HEK293 (cell line): ENCODE data around the gene UBE2G2.

Experiments used
- CTCF ChIA-PET: fragments of 350-600 bp; formaldehyde crosslinking; extraction: SDS; loops from one replicate; lab custom pipeline; 2021; ENCODE audit warnings: antibody characterized with exemption; lab: Yijun Ruan, JAX
- POLR2A ChIA-PET: fragments of 300-600 bp; formaldehyde crosslinking; extraction: SDS; loops from one replicate; lab custom pipeline; 2020; ENCODE audit warnings: antibody characterized with exemption, inconsistent platforms; lab: Yijun Ruan, JAX
- H3K27ac ChIP-seq: fragments of 200-500 bp; sonication (Bioruptor generic); 2 replicates; pipeline ENCODE4 v1.5.1; 2014; ENCODE audit warnings: low read depth, low read length, control low read depth, inconsistent platforms; ENCODE audit errors: extremely low read depth
- H3K36me3 ChIP-seq, 2 experiments: fragments of 200-500 bp in 1 of 2; sonication (Bioruptor generic) in 1 of 2; 1 replicate in 1 of 2; 2 replicates in 1 of 2; pipeline ENCODE4 v1.5.1; 2014 to 2017; ENCODE audit warnings: inconsistent platforms in 2 of 2, low read length in 2 of 2; ENCODE audit not compliant: control insufficient read depth in 2 of 2, insufficient read depth in 1 of 2
- H3K4me1 ChIP-seq: fragments of 200-500 bp; sonication (Bioruptor generic); 2 replicates; pipeline ENCODE4 v1.5.1; 2014; ENCODE audit warnings: mild to moderate bottlenecking, low read length, inconsistent platforms; ENCODE audit not compliant: control insufficient read depth, insufficient read depth
- H3K4me3 ChIP-seq: 2 replicates; pipeline ENCODE4 v1.5.1; 2011; ENCODE audit warnings: low read depth, mild to moderate bottlenecking, control low read depth, low read length, moderate library complexity
- H3K9me3 ChIP-seq: fragments of 200-500 bp; sonication (Bioruptor generic); 2 replicates; pipeline ENCODE4 v1.5.1; 2014; ENCODE audit warnings: low read depth, low read length, inconsistent platforms; ENCODE audit not compliant: control insufficient read depth, insufficient read depth
- GLIS1 ChIP-seq: fragments of 450-650 bp; formaldehyde crosslinking; IDR thresholded peaks from 2 replicates; pipeline ENCODE4 v1.5.1; 2016; ENCODE audit warnings: missing biosample characterization, missing genetic modification characterization
- MEIS1 ChIP-seq: sonication (generic); formaldehyde crosslinking; IDR thresholded peaks from 2 replicates; pipeline ENCODE4 v1.8.1; 2022; ENCODE audit warnings: missing genetic modification reagents, mild to moderate bottlenecking, borderline replicate concordance
- REPIN1 ChIP-seq: fragments of 450-650 bp; formaldehyde crosslinking; IDR thresholded peaks from 2 replicates; pipeline ENCODE4 v1.5.1; 2017; ENCODE audit warnings: missing biosample characterization, missing genetic modification characterization, low read depth
- SALL2 ChIP-seq: fragments of 450-650 bp; formaldehyde crosslinking; IDR thresholded peaks from 2 replicates; pipeline ENCODE4 v1.5.0; 2017; ENCODE audit warnings: missing biosample characterization, mild to moderate bottlenecking, missing genetic modification characterization, borderline replicate concordance
- TCF7L2 ChIP-seq: IDR thresholded peaks from 2 replicates; pipeline ENCODE4 v1.6.1; 2011; ENCODE audit warnings: low read depth, mild to moderate bottlenecking, inconsistent platforms, low read length, moderate library complexity, borderline replicate concordance
- TRIM28 ChIP-seq: IDR thresholded peaks from 2 replicates; pipeline ENCODE4 v1.6.1; 2011; ENCODE audit warnings: low read length, control low read depth, borderline replicate concordance
- ZBTB17 ChIP-seq: fragments of 450-650 bp; formaldehyde crosslinking; IDR thresholded peaks from 2 replicates; pipeline ENCODE4 v1.5.1; 2016; ENCODE audit warnings: missing biosample characterization, missing genetic modification characterization
- ZNF202 ChIP-seq: fragments of 450-650 bp; formaldehyde crosslinking; IDR thresholded peaks from 2 replicates; pipeline ENCODE4 v1.5.1; 2016; ENCODE audit warnings: missing biosample characterization, missing genetic modification characterization, borderline replicate concordance
- ZNF223 ChIP-seq: fragments of 450-650 bp; formaldehyde crosslinking; IDR thresholded peaks from 2 replicates; pipeline ENCODE4 v1.5.1; 2016; ENCODE audit warnings: missing biosample characterization, missing genetic modification characterization
- ZNF398 ChIP-seq: fragments of 450-650 bp; formaldehyde crosslinking; IDR thresholded peaks from 2 replicates; pipeline ENCODE4 v1.5.1; 2017; ENCODE audit warnings: missing biosample characterization, missing genetic modification characterization
- ZNF423 ChIP-seq: fragments of 450-650 bp; formaldehyde crosslinking; IDR thresholded peaks from 2 replicates; pipeline ENCODE4 v1.5.1; 2016; ENCODE audit warnings: missing biosample characterization, missing genetic modification characterization
- ZNF449 ChIP-seq: fragments of 450-650 bp; formaldehyde crosslinking; IDR thresholded peaks from 2 replicates; pipeline ENCODE4 v1.5.1; 2017; ENCODE audit warnings: missing biosample characterization, mild to moderate bottlenecking, missing genetic modification characterization, moderate library complexity
- ZNF600 ChIP-seq: fragments of 450-650 bp; formaldehyde crosslinking; IDR thresholded peaks from 2 replicates; pipeline ENCODE4 v1.5.1; 2016; ENCODE audit warnings: missing biosample characterization, missing genetic modification characterization
- ZNF621 ChIP-seq: fragments of 450-650 bp; formaldehyde crosslinking; IDR thresholded peaks from 2 replicates; pipeline ENCODE4 v1.5.1; 2017; ENCODE audit warnings: missing biosample characterization, missing genetic modification characterization
- ZNF704 ChIP-seq: fragments of 450-650 bp; formaldehyde crosslinking; IDR thresholded peaks from 2 replicates; pipeline ENCODE4 v1.5.1; 2016; ENCODE audit warnings: missing biosample characterization, missing genetic modification characterization
- TF ChIP-seq, protein P1 (sequence below): fragments of 450-650 bp; formaldehyde crosslinking; IDR thresholded peaks from 2 replicates; pipeline ENCODE4 v1.5.1; 2016; ENCODE audit warnings: missing biosample characterization, missing genetic modification characterization

Gene UBE2G2

DNA sequence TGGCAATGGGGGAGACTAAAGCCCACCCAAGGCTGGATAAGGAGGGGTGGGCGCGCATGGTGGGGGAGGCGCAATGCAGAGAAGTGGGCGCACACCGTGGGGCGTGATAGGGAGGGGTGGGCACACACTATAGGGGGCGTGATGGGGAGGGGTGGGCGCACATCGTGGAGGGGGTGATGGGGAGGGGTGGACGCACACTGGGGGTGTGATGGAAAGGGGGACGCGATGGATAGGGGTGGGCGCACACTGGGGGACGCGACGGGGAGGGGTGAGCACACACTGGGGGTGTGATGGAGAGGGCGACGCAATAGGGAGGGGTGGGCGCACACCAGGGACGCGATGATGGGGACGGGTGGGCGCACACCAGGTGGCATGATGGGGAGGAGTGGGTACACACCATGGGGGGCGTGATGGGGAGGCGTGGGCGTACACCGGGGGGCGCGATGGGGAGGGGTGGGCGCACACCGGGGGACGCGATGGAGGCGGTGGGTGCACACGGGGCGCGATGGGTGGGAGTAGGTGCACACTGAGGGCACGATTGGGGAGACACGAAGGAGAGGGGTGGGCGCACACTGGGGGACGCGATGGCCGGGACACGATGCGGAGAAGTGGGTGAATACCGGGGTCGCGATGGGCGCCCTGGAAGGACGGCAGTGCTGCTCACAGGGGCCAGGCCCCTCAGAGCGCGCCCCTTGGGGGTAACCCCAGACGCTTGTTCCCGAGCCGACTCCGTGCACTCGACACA, 15.3 kb upstream of the UBE2G2 start (continued):
- TF ChIP-seq REPIN1 (tag by site-specific recombination) (peak; percentile 57; the same call in 1 of the 2 replicates), MEIS1 (CRISPR knock-in tag) (no peak), ZNF423 (tag by site-specific recombination) (peak; percentile 24; the same call in 1 of the 2 replicates), ZNF223 (no peak), TRIM28 (no peak), ZNF398 (tag by site-specific recombination) (no peak), ZNF449 (no peak), ZNF600 (0 out of 2 replicates have a peak, but pooled peaks have one; percentile 16)

GRCh38 chr21:44815852-44816628, 14.4 kb upstream of the UBE2G2 start:
- no peaks in the 10 kb centered on the region for H3K4me1 ChIP-seq
- CTCF ChIA-PET = interaction anchor here (0.6 to 1.6 kb wide), 2 partner anchors 77 to 306 kb away, joined by 3 to 6 read pairs; no protein-coding TSS in a partner anchor
- H3K4me3 ChIP-seq = no peak overlapping the region
- POLR2A ChIA-PET = interaction anchor here (0.6 to 1.6 kb wide), 3 partner anchors 12 to 14 kb away, joined by 3 to 5 read pairs (median 3); partner anchors contain the start of gene UBE2G2
- peaks cover 1 to 16% of the 10 kb centered on the region in 2 experiments; a peak in 2 of 3 replicates for H3K36me3 ChIP-seq
- TF ChIP-seq ZNF202 (tag by site-specific recombination) = no peak
- TF ChIP-seq ZNF621 (tag by site-specific recombination) = no peak
- TF ChIP-seq SALL2 (tag by site-specific recombination) = no peak
- TF ChIP-seq, protein P1, sequence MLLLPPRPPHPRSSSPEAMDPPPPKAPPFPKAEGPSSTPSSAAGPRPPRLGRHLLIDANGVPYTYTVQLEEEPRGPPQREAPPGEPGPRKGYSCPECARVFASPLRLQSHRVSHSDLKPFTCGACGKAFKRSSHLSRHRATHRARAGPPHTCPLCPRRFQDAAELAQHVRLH = no peak
- no peak for TF ChIP-seq ZBTB17 (tag by site-specific recombination)
- no peak for TF ChIP-seq REPIN1 (tag by site-specific recombination)
- no peak for TF ChIP-seq ZNF704 (tag by site-specific recombination)
- TF ChIP-seq, all 188 proteins: peak for 0
- H3K27ac ChIP-seq = no peak overlapping the region
- H3K9me3 ChIP-seq = no peaks in the 10 kb centered on the region

DNA sequence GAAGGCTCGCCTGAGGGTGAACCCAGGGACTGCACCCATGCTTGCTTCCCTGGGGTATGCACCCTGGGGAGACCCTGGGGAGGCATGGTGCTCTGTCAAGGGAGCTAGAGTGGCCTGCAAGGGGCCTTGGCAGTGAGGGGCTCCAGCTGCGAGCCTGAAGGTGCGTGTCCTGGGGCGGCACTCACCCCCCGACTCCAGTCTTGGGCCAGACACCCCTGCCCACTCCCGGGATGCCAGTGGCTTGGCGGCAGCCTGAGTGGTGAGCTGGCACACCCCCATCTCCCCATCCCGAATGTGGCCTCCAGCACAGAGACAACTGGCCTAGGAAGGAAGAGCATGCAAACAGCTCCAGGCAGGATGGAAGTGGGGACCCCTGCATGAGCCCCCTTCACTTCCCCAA, 13.6 kb upstream of the UBE2G2 start:
- POLR2A ChIA-PET = interaction anchor here (1.5 to 1.6 kb wide), 2 partner anchors 11 to 14 kb away, joined by 3 read pairs; partner anchors contain the start of gene UBE2G2
- H3K36me3 ChIP-seq = peaks cover 5 to 24% of the 10 kb centered on the region in 2 experiments; a peak in 2 of 3 replicates
- H3K9me3 ChIP-seq = no peaks in the 10 kb centered on the region
- no peaks in the 10 kb centered on the region for H3K4me1 ChIP-seq
- no peak overlapping the region for H3K4me3 ChIP-seq
- peak; percentile 33; the same call in 1 of the 2 replicates for TF ChIP-seq GLIS1 (tag by site-specific recombination)
- TF ChIP-seq ZNF423 (tag by site-specific recombination) = 0 out of 2 replicates have a peak, but pooled peaks have one; percentile 16
- TF ChIP-seq TCF7L2 = no peak
- CTCF ChIA-PET = interaction anchor here (0.6 to 1.6 kb wide), 2 partner anchors 78 to 305 kb away, joined by 3 to 6 read pairs; no protein-coding TSS in a partner anchor
- H3K27ac ChIP-seq = no peak overlapping the region
